22Rv1 (cell line): ENCODE data around the gene PTTG1.

Experiments
- CTCF ChIP-seq: fragments of 450-650 bp; IDR thresholded peaks from 2 replicates; pipeline ENCODE4 v1.5.1; 2017; ENCODE audit warnings: mild to moderate bottlenecking
- ZFX ChIP-seq: fragments of 450-650 bp; IDR thresholded peaks from 2 replicates; pipeline ENCODE4 v1.6.1; 2017; ENCODE audit warnings: antibody characterized with exemption, borderline replicate concordance

DNA sequence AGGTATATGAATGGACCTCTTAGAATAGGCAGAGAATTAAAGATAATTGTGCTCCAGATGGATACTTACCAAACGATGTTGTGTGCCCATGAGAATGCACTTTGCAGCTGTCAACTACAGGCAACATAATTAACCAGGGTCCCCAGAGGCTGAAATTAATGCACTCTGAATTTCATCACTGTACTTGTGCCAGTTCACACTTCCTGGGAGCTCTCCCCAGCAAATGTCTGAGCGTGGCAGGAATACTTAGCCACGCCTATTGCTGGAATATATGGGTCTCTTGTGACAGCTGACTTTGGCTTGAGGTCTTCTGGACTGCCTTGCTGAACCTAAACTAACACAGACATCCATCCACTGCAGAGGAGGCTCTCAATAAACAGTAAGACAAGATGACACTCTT, 39.3 kb upstream of the PTTG1 start:
- TF ChIP-seq CTCF (no peak), ZFX (no peak)
